ENCODE measurements around the gene USP35.
"Not testable (repeated sequence)": the region's sequence is repeated elsewhere in the genome, so short reads cannot be mapped to it uniquely, and the experiment has no call there.

USP35 gene

DNA sequence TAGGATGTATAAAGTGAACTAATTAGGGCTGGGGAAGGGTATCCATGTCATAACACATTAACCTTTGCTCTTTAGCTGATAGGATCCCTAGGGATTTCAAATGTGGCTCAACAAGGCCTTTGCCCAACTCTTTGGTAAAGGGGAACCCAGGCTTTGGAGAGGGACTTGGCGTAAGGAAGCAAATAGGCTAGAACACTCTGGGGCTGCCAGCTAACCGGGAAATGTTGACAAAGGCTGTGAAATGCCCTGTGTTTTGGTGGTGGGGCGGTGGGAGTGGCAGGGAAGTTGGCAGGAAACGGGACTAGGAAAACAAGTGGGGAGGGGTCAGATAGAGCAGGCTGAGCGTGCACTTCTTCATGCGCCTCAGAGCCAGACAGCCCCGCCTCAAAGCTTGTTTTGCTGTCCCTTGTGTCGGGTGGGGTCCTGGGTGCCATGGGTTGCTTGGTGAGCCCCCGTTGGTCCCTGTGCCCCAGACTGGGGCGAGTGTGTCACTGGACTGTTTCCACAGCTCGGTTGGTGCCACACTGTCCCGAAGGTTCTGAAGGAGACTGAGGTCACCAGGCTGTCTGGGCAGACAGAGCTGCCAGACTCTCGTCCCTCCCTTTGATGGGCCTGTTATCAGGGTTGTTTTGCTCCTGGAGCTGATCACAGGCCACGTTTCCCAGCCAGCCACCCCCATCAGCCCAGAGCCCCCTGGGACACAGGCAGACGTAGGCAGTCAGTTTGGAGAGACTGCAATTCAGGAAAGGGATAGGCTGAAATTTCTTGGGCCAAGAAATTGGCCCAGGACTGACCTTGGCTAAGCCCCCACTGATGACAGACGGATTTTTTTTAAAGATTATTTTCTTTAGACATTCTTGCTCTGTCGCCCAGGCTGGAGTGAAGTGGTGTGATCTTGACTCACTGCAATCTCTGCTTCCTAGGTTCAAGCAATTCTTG is 19.9 kb upstream of the USP35 start:
- DNase-seq = no peak

DNA sequence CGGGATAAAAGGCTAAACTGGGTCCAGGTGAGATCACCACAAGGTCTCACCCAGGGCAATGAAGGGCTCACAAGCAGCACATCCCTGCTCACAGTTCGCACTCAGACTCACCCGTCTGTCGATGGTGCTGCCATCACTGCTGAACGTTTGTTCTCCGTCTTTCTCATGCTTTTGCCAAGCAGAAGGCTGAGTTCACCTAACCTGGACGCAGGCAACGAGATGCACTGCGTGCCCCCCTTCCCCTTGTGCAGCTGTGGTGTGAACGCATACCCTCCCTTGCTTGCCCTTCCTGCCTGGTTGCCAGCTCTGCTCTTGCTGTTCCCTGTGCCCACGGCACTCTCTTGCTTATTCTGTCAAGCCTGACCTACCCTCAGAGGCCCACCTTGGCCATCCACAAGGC is 18.3 kb upstream of the USP35 start:
- no peak for DNase-seq

DNA sequence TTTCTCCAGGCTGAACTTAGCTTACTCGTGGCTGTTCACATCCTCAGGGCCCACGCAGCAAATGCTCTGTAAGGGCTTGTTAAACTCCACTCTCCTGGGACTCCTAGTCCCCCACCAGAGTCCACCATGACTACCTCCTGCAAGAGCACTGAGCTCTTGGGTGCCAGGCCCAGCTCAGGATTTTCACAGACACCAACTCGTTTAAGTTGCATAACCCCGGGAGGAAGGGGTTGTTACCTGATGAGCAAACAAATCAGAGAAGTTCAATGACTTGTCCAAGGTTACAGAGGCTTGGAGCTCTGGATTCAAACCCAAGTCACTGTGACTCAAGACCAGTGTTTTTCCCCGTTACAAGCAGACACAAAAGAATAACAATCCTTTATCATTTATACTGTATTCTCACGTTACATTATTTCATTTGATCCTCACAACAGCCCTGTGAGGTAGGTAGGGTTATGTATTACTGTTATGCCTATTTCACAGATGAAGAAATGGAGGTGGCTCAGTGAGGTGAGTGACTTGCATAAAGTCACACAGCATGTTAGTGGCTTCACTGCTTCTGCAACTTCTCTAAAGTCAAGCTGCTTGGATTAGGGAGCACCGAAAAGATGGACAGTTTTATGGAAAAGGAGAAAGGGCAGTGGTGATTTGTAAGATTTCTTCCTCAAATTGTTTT is 17.7 kb upstream of the USP35 start:
- no peak for DNase-seq

DNA sequence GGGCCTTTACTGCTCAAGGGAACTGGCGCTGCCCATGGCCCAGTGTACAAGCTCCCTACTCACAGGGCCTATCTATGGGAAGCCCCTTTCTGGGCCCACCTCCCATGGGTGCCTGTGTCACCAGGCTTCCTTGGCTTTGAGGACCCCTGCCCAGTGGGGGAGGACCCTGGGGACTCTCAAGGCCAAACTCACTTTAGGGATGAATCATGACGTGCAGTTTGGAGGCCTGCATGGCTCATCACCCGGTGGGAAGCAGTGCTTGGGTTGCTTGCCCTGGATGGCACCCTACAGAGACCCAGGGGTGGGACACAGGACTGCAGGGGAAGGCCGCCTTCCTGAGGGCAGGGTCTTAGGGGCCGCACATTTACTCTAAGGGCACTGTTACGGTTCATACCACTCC is 16.8 kb upstream of the USP35 start:
- no peak for DNase-seq

DNA sequence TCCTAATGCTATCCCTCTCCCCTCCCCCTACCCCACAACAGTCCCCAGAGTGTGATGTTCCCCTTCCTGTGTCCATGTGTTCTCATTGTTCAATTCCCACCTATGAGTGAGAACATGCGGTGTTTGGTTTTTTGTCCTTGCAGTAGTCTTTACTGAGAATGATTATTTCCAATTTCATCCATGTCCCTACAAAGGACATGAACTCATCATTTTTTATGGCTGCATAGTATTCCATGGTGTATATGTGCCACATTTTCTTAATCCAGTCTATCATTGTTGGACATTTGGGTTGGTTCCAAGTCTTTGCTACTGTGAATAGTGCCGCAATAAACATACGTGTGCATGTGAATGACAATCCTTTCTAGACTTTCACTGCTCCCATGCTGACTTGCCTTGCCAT is 12.9 kb upstream of the USP35 start:
- DNase-seq = not testable (repeated sequence)

DNA sequence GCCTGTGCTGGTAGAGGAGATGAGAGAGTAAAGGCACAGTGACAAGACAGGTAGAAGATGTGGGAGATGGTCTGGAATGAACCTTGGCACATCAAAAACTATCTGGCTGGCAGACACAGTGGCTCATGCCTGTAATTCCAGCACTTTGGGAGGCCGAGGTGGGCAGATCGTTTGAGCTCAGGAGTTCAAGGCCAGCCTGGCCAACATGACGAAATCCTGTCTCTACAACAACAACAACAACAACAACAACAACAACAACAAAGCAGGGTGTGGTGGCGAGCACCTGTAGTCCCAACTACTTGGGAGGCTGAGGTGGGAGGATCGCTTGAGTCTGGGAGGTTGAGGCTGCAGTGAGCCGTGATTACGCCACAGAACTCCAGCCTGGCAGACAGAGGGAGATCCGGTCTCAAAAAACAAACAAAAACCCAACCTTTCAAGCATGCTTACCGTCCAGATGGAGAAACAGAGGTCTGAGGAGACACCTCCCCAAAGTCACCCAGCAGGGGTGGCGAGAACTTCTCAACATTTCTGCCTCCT is 12.0 kb upstream of the USP35 start:
- DNase-seq = no peak

DNA sequence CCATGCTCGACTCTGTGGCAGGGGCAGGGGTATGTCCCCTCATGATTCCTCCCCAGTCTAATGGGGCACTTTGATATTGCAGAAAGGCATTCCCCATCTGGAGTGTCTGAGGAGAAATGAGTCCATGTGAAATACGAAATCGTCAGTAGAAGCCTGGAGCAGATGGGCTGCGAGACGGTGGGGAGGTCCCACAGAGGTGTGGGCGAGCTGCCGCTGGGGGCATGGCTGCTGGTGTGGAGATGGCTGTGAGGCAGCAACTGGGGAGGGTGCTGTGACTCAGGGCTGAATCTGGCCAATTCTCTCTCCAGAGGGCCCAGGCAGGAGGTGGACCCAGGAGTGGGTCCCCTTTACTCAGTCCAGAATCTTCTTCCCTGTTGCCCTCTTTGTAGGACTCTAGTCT is 11.5 kb upstream of the USP35 start:
- DNase-seq = no peak

DNA sequence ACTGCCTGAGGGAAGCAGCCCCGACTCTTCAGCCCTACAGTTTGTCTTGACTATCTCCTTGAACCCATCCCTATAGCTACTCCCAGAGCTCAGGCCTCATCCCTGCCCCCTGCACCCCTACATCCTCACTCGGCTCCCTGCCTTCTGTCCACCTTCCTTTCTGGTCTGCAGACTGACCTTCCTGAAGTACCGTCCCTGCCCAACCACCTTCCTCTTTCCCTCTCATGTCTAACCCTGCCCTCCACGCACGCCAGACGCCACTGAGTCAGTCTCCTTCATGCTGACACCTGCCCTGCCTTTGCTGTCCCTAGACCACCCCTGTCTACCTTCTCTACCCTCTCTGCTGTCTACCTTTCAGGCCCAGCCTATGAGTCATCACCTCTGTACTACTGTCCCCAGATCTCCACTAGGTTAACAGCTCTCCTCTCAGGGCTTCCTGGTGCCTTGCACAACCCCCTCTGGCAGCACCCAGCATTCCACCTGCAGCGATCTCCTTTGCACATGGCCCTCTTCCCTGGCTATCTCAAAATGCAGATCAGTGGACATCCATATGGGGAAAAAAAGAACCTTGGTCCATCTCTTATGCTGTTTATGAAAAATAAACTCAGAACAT is 9.2 kb upstream of the USP35 start:
- no peak for DNase-seq

DNA sequence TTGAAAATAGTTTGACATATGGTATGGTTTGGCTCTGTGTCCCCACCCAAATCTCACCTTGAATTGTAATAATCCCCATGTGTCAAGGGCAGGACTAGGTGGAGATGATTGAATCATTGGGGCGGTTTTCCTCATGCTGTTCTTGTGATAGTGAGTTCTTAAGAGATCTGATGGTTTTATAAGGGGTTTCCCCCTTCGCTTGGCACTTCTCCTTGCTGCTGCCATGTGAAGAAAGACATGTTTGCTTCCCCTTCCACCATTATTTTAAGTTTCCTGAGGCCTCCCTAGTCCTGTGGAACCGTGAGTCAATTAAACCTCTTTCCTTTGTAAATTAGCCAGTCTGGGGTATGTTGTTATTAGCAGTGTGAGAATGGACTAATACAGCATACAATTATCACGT is 8.0 kb upstream of the USP35 start:
- no peak for DNase-seq

DNA sequence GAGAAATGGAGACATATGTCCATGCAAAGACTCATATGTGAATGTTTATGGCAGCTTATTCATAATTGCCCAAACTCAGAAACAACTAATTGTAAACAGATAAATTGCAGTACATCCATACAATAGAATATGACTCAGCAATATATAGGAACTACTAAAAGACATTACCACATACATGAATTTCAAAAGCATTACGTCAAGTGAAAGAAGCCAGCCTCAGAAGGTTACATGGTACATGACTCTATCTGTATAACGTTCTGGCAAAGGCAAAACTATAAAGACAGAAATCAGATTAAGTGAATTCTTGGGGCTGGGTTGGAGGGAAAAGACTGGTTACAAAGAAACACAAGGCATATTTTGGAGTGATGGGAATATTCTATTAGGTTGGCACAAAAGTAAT is 7.5 kb upstream of the USP35 start:
- DNase-seq = no peak

DNA sequence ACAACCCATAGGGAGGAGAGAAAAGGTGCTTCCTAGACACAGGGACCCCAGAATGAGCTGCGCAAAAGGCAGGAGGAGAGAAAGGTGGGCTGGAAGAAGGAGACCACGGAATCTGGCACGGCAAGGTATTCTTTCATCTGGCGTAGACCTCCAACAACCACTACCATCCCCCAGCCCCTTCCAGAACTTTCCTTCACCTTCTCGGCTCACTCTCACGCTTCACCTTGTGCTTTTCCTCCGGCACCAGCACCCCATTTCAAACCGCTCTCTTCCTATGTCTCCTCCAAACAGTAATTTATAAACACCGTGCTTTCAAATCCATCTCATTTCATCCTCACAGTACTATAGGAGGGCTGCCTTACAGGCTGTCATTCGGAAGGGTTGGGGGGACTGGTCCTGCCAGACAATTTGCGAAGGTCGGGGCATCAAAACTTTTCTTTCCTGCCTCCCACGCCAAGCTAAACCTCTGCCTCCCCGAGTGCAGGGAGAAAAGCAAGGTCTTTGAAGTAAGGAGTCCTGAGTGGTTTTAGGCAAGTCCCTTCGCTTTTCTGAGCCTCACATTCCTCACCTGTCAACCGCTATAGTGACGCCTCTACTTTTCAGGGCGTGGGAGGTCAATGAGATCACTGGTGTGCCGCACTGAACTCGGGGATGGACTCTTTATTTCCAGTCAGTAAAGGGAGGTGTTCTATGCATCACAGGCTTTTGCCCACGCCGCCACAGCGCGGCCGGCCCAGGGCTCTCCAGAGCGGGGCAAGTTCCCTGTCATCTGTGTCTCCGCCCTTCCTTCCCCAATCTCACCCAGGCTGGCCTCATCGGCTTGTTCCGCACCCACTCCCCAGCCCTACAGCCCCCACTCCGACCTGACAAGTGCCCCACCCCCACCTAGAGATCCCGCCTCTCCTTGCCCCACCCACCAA is 1.1 kb upstream of the USP35 start:
- no peak for DNase-seq

DNA sequence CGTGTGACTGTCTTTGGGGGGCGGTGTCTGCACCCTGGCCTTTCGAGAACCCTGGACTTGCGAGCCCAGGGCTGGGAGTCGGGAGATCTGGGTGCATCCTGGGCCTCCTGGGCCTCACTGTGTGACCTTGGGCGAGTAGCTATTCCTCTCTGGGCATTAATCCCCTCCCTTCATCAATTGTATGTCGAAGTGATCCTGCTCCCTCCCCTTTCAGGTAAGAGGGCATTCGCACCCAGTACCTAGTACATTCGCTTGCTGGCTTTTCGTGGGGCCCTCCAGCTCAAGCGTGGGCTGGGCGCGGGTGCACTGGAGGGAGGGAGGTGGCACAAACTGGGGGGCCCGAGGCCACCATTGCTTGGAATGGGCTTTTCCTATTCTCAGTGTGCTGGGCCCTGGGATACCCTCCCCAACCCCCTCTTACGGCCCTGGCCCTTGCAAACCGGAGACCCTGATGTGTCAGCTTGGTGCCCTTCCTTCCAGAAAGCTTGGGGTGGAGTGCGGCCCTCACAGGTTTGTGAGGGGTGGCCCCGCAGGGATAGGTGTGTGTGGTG is 530 bp downstream of the USP35 start:
- no peak for DNase-seq

DNA sequence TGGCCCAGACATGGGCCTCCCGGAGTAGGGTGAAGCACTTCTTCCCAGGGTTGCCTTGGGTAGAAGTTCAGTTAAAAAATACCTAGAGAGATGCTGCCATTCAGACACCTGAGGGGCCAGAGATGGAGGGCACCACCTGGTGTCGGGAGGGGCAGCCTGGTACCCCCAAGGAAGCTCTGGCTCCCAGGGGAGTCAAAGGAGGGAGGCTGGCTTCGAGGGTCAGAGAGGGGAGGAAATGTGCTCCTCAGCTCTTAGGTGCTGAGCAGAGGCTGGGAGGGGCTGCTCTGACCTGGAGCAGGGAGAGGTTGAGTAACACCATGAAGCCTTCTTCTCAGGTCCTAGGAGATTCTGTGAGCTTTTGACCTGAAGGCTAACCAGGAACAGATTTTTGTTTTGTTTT is 1.1 kb downstream of the USP35 start:
- DNase-seq = no peak

DNA sequence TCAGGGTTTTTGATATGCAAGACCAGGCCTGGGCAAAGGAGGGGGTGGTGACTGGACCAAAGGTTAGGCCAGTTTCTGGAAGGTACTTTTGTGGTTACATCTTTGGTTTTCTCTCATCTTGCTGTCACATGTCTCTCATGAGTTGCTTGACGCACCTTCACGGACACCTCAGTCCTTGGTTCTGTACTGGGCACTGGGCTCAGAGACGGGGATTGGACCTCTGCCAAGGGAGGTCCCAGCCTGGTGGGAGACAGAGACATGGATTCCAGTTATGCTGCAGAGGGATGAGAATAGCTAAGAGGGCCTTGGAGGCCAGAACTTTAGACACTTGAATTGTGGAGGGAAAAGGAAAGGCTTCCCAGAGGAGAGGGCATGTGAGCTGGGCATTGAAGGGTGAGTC is 1.7 kb downstream of the USP35 start:
- DNase-seq = no peak

DNA sequence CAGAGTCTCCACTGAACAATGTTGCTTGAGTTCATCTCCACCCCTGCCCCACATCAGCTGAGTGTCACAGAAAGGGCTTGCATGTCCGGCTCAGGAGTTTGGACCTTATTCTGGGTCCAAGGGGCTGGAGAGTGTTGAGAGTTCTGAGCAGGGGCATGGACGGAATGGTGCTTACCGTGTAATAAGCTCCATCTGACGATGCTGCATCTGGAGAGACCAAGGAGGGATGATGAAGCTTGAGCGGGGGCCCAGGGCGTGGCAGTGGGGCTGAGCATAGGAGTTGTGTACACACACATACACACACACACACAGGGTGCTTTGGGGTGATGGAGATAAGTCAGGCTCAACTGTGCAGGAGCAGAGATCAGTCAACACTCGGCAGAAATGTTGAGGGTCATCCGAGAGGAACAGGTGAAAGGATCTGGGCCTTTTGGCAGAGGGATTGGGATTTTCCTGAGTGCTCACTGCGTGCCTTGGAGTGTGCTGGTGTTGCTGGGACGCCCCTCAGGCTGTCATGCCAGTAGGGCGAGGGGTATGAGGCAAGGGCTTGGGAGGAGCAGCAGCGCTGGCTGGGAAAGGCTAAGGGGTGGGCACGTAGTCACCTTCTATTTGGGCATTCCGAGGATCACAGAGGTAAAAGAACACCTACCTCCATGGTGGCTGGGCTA is 2.3 kb downstream of the USP35 start:
- no peak for DNase-seq

DNA sequence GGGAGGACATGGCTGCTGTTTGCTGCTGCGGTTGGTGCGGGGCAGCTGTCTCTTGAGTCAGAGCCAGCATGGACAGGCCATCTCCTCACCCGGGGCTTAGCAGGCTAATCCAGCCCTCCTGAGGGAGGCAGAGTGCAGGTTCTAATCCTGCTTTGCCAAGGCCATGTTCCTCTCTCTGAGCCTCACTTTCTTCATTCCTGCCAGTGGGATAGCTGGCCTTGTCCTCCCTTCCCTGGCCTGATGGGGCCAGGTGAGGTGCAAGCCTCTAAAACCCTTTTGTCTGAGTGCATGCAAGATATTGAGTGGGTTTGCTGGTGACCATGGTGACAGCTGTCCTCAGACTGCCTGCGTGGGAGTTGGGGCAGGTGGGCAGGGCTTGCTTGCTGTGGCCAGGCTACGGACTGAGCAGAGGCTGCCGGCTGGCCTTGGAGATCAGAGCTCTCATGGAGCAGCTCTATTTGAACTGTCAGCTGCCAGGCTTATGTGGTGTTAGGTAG is 3.6 kb downstream of the USP35 start:
- no peak for DNase-seq

DNA sequence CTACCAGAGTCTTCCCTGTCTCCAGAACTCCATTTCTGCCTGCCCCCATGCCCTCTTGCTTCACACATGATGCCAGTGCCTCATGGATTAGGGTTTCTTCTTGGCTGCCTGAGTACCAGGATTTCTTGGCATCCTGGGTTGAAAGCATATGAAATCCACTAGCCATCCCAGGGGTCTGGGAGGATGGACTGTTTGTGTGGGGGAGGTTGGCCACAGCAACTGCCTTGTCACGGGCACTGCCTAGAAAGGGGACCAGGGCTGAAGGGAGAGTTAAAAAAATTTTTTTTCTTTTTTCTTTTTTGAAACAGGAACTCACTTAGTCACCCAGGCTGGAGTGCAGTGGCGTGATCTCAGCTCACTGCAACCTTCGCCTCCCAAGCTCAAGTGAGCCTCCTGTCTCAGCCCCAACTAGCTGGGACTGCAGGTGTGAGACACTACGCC is 4.2 kb downstream of the USP35 start:
- no peak for DNase-seq

DNA sequence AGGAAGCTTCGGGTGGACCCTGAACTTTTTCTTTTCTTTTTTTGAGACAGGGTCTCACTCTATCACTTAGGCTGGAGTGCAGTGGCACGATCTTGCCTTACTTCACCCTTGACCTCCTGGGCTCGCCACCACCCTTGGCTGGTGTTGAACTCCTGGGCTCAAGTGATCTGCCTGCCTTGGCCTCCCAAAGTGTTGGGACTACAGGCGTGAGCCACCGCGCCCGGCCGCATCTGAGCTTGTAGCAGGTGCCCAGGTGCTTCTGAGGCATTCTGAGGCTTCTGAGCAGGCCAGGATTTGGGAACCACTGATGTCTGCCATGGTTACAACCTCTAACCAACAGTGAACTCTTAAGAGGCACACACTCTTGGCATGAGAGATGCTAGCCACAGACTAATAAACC is 5.1 kb downstream of the USP35 start:
- no peak for DNase-seq

DNA sequence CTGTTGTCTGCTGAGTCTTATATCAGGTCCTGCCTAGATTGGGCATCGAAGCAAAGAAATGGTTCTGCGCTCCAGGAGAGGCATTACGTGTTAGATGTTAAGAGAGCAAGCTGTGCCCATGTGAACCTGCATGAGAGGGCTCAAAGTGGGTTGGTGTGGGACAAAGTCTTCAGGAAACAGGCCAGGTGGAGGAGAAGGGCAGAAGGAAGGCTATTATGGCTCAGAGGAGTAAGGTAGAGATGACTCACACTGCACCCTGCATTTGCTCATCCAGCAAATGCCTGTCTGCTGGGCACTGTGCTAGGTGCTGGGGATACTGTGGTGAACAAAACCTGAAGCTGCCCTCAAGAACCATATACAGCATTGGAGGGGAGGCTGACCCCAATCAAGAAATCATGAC is 5.8 kb downstream of the USP35 start:
- DNase-seq = no peak

DNA sequence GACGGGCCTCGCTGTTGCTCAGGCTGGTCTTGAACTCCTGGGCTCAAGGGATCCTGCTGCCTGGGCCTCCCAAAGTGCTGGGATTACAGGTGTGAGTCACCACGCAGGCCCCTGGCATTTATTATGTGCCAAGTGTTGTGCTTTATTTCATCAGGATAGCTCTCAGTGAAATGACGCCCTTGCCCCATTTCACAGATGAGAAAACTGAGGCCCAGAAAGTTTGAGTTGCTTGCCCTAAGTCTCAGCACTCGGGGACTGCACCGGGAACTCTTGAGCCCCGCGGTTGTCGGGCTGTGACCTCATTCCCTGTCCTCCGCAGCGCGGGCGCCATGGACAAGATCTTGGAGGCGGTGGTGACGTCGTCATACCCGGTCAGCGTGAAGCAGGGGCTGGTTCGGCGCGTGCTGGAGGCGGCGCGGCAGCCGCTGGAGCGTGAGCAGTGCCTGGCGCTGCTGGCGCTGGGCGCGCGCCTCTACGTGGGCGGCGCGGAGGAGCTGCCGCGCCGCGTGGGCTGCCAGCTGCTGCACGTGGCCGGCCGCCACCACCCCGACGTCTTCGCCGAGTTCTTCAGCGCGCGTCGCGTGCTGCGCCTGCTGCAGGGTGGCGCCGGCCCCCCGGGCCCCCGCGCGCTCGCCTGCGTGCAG is 7.3 kb downstream of the USP35 start:
- DNase-seq = no peak

DNA sequence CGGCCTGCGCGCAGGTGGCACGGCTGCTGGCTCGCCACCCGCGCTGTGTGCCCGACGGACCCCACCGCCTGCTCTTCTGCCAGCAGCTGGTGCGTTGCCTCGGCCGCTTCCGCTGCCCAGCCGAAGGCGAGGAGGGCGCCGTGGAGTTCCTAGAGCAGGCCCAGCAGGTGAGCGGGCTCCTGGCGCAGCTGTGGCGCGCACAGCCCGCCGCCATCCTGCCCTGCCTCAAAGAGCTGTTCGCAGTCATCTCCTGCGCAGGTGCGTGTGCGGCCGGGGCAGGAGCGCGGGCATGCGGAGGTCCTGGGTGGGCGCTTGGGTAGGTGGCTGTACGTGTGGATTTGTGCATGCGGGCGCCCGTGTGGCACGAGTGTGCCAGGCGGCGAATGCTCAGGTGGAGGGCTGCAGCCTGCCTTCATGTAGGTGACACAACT is 8.0 kb downstream of the USP35 start:
- no peak for DNase-seq
